ENCODE results near the gene NTHL1. TPM values are rescaled to one million over a fixed set of nuclear protein-coding genes. Genes with fewer than 3 reads are reported as not detected.
A peak's percentile ranks its signal among the peaks of the same experiment; 100 is the strongest.

NTHL1 gene
- total and polyA plus RNA-seq, 10 of the 15 experiments (the other 5 are each of a cell fraction or from before 2014, with no cell fraction given): 0.85 to 54.7 (median 39.0) TPM

GRCh38 chr16:1990351-1991134 is 57.1 kb downstream of the NTHL1 start (continued):
- TF ChIP-seq PBX3 (IDR thresholded peaks at IDR 0.05; ENCODE audit: insufficient replicate concordance, low read depth, low read length) (no peak), YBX1 (IDR thresholded peaks at IDR 0.05) (no peak), NKRF (conservative IDR thresholded peaks at IDR 0.05) (no peak), ETV6 (conservative IDR thresholded peaks at IDR 0.05 in 1 of 2, IDR thresholded peaks at IDR 0.05 in 1 of 2; ENCODE audit: borderline replicate concordance in 1 of 2, low read depth in 1 of 2) (no peak), MYC (IDR thresholded peaks at IDR 0.05; ENCODE audit: insufficient read depth, insufficient read length, insufficient replicate concordance, low read length, severe bottlenecking) (no peak), ZBTB4 (CRISPR knock-in tag; IDR thresholded peaks at IDR 0.05) (no peak), ZNF687 (IDR thresholded peaks at IDR 0.05) (no peak), TBL1XR1 (IDR thresholded peaks at IDR 0.05; ENCODE audit: low read depth, low read length) (no peak), ZNF207 (IDR thresholded peaks at IDR 0.05; ENCODE audit: borderline replicate concordance) (no peak), RAD21 (IDR thresholded peaks at IDR 0.05; ENCODE audit: insufficient read depth, low read depth, low read length) (no peak), CBFB (IDR thresholded peaks at IDR 0.05; ENCODE audit: low read depth) (no peak), SP1 (IDR thresholded peaks at IDR 0.05; ENCODE audit: low read depth, low read length) (peak; percentile 2), MTA2 (IDR thresholded peaks at IDR 0.05; ENCODE audit: low read depth) (no peak)
